Adrenal gland (tissue), 5 donors: ENCODE data around the gene YPEL2.

Experiments used
- POLR2A ChIP-seq, 2 donors: fragments of 450-650 bp; IDR thresholded peaks; one replicate each; pipeline ENCODE4 v1.6.1; 2017; ENCODE audit warnings: antibody characterized with exemption in 2 of 2, mild to moderate bottlenecking in 2 of 2, moderate library complexity in 1 of 2
- TF ChIP-seq, protein P1 (sequence below), 6 experiments: fragments of 450-650 bp in 4 of 6; fragments of 200-600 bp in 2 of 6; sonication (generic) in 1 of 6; IDR thresholded peaks; 1 replicate in 5 of 6; 2 replicates in 1 of 6; pipeline versions ENCODE4 v1.5.1 to v1.8.0; 2016 to 2021; ENCODE audit warnings: antibody characterized with exemption in 6 of 6, mild to moderate bottlenecking in 2 of 6, moderate library complexity in 1 of 6
- donor health status: DM: no; HTN: no; CAD: no.

DNA sequence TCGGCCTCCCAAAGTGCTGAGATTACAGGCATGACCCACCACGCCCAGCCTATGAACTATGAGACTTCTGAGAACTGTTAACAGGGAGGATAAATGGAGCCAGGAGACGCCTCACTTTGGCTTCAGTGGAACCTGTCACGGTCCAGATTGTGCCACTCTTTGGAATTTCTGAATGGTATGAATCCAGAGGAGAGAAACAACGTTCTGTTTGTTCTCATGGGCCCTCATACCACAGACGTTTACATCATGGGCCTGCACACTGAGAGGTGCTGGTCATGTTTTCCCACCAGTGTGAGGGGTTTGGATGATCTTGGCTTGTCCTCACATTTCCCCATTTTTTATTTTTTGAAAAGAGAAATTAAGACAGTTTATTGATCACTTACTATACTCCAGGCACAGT, 90.3 kb downstream of the YPEL2 start:
- no peak for TF ChIP-seq POLR2A (IDR thresholded peaks at IDR 0.05)
- TF ChIP-seq, protein P1, sequence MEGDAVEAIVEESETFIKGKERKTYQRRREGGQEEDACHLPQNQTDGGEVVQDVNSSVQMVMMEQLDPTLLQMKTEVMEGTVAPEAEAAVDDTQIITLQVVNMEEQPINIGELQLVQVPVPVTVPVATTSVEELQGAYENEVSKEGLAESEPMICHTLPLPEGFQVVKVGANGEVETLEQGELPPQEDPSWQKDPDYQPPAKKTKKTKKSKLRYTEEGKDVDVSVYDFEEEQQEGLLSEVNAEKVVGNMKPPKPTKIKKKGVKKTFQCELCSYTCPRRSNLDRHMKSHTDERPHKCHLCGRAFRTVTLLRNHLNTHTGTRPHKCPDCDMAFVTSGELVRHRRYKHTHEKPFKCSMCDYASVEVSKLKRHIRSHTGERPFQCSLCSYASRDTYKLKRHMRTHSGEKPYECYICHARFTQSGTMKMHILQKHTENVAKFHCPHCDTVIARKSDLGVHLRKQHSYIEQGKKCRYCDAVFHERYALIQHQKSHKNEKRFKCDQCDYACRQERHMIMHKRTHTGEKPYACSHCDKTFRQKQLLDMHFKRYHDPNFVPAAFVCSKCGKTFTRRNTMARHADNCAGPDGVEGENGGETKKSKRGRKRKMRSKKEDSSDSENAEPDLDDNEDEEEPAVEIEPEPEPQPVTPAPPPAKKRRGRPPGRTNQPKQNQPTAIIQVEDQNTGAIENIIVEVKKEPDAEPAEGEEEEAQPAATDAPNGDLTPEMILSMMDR (IDR thresholded peaks at IDR 0.05) = no peak
